WTC11 (cell line): ENCODE data around the gene PCDH9. TPM values are rescaled to one million over a fixed set of nuclear protein-coding genes. Genes with fewer than 3 reads are reported as not detected.

Experiments
- ATAC-seq: fragments of 200-7000 bp; cut with Tn5 transposase; 2 replicates; pipeline ENCODE4 v1.10.0; 2021; ENCODE audit warnings: mild to moderate bottlenecking, moderate library complexity
- CTCF ChIA-PET: fragments of 300-600 bp; sonication (Branson Sonifier 250); formaldehyde crosslinking; loops from one replicate; lab custom pipeline; 2021; ENCODE audit warnings: antibody characterized with exemption; lab: Charles Lee
- POLR2A ChIA-PET: fragments of 350-600 bp; sonication (Branson Sonifier 250); formaldehyde crosslinking; loops from one replicate; lab custom pipeline; 2021; ENCODE audit warnings: antibody characterized with exemption; lab: Charles Lee
- DNase-seq: peaks from one replicate; pipeline ENCODE4 v3.0.0; 2021; ENCODE audit warnings: low spot score
- H3K27ac Mint-ChIP-seq: 2 replicates; pipeline ENCODE4 v1.8.0; 2021; ENCODE audit warnings: mixed read lengths
- H3K27me3 Mint-ChIP-seq: 2 replicates; pipeline ENCODE4 v1.8.0; 2021; ENCODE audit warnings: low read depth, mild to moderate bottlenecking, moderate library complexity, mixed read lengths
- H3K36me3 Mint-ChIP-seq: 2 replicates; pipeline ENCODE4 v1.8.0; 2021; ENCODE audit warnings: mixed read lengths
- H3K4me1 Mint-ChIP-seq: 2 replicates; pipeline ENCODE4 v1.8.0; 2022; ENCODE audit warnings: mixed read lengths
- H3K4me3 Mint-ChIP-seq: 2 replicates; pipeline ENCODE4 v1.8.0; 2021; ENCODE audit warnings: mild to moderate bottlenecking, moderate library complexity, mixed read lengths
- H3K9me3 Mint-ChIP-seq: 2 replicates; pipeline ENCODE4 v1.8.0; 2021; ENCODE audit warnings: mixed read lengths
- ATF1 ChIP-seq: sonication (generic); formaldehyde crosslinking; IDR thresholded peaks from 2 replicates; pipeline ENCODE4 v1.8.1; 2023; ENCODE audit warnings: mild to moderate bottlenecking, moderate library complexity, missing genetic modification reagents
- CBFB ChIP-seq: sonication (generic); formaldehyde crosslinking; IDR thresholded peaks from 2 replicates; pipeline ENCODE4 v1.8.1; 2022; ENCODE audit warnings: mild to moderate bottlenecking, low read depth, missing genetic modification reagents
- CREB1 ChIP-seq: sonication (generic); formaldehyde crosslinking; IDR thresholded peaks from 2 replicates; pipeline ENCODE4 v1.8.0; 2023; ENCODE audit warnings: mild to moderate bottlenecking, missing genetic modification reagents
- CREM ChIP-seq: sonication (generic); formaldehyde crosslinking; IDR thresholded peaks from 2 replicates; pipeline ENCODE4 v1.8.1; 2022; ENCODE audit warnings: mild to moderate bottlenecking, missing genetic modification reagents, moderate library complexity
- ELF4 ChIP-seq: sonication (generic); formaldehyde crosslinking; IDR thresholded peaks from 2 replicates; pipeline ENCODE4 v1.8.1; 2022; ENCODE audit warnings: low read depth, mild to moderate bottlenecking, moderate library complexity, missing genetic modification reagents
- FOXK1 ChIP-seq: sonication (generic); formaldehyde crosslinking; IDR thresholded peaks from 2 replicates; pipeline ENCODE4 v1.8.0; 2022; ENCODE audit warnings: mild to moderate bottlenecking, moderate library complexity, missing genetic modification reagents
- FOXP1 ChIP-seq: sonication (generic); formaldehyde crosslinking; IDR thresholded peaks from 2 replicates; pipeline ENCODE4 v1.8.0; 2022; ENCODE audit warnings: missing genetic modification reagents, mild to moderate bottlenecking, moderate library complexity, borderline replicate concordance
- GRHL2 ChIP-seq: fragments of 250-450 bp; sonication (Bioruptor Pico); IDR thresholded peaks from 2 replicates; pipeline ENCODE4 v1.8.0; 2022; ENCODE audit warnings: mild to moderate bottlenecking, moderate library complexity; ENCODE audit not compliant: insufficient replicate concordance, severe bottlenecking
- HMGA2 ChIP-seq: fragments of 250-450 bp; sonication (Bioruptor Pico); IDR thresholded peaks from 2 replicates; pipeline ENCODE4 v1.4.0; 2021; ENCODE audit warnings: mild to moderate bottlenecking, moderate library complexity
- JUN ChIP-seq: sonication (generic); formaldehyde crosslinking; IDR thresholded peaks from 2 replicates; pipeline ENCODE4 v1.8.0; 2023; ENCODE audit warnings: mild to moderate bottlenecking, missing genetic modification reagents
- NR3C1 ChIP-seq: sonication (generic); formaldehyde crosslinking; conservative IDR thresholded peaks from 2 replicates; pipeline ENCODE4 v1.8.1; 2023; ENCODE audit warnings: low read depth, mild to moderate bottlenecking, missing genetic modification reagents
- OVOL2 ChIP-seq: fragments of 250-450 bp; sonication (Bioruptor Pico); IDR thresholded peaks from 2 replicates; pipeline ENCODE4 v1.9.0; 2021; ENCODE audit warnings: mild to moderate bottlenecking, borderline replicate concordance
- PRRX2 ChIP-seq: fragments of 250-450 bp; sonication (Bioruptor Pico); IDR thresholded peaks from 2 replicates; pipeline ENCODE4 v1.8.0; 2021; ENCODE audit warnings: mild to moderate bottlenecking
- RELA ChIP-seq: sonication (generic); formaldehyde crosslinking; IDR thresholded peaks from 2 replicates; pipeline ENCODE4 v1.8.1; 2022; ENCODE audit warnings: missing genetic modification reagents, mild to moderate bottlenecking, borderline replicate concordance
- ZNF121 ChIP-seq: sonication (generic); formaldehyde crosslinking; IDR thresholded peaks from 2 replicates; pipeline ENCODE4 v1.8.0; 2023; ENCODE audit warnings: missing genetic modification reagents
- total RNA-seq: library from RNA; stranded (reverse); gene quantifications from 3 replicates; pipeline ENCODE4 v1.2.3, GENCODE V29; 2021
- TF ChIP-seq, protein P1 (sequence below): fragments of 250-450 bp; sonication (Bioruptor Pico); IDR thresholded peaks from 2 replicates; pipeline ENCODE4 v1.9.0; 2021; ENCODE audit warnings: mild to moderate bottlenecking, borderline replicate concordance
- TF ChIP-seq, protein P2 (sequence below): sonication (generic); formaldehyde crosslinking; conservative IDR thresholded peaks from 2 replicates; pipeline ENCODE4 v1.8.1; 2022; ENCODE audit warnings: mild to moderate bottlenecking, missing genetic modification reagents
- TF ChIP-seq, protein P3 (sequence below): sonication (generic); formaldehyde crosslinking; IDR thresholded peaks from 2 replicates; pipeline ENCODE4 v1.8.1; 2022; ENCODE audit warnings: low read depth, mild to moderate bottlenecking, moderate library complexity, missing genetic modification reagents, borderline replicate concordance
- TF ChIP-seq, protein P4 (sequence below): sonication (generic); formaldehyde crosslinking; IDR thresholded peaks from 2 replicates; pipeline ENCODE4 v1.8.1; 2022; ENCODE audit warnings: mild to moderate bottlenecking, missing genetic modification reagents, moderate library complexity, borderline replicate concordance
- TF ChIP-seq, protein P5 (sequence below): sonication (generic); formaldehyde crosslinking; IDR thresholded peaks from 2 replicates; pipeline ENCODE4 v1.8.0; 2022; ENCODE audit warnings: mild to moderate bottlenecking, missing genetic modification reagents
- TF ChIP-seq, protein P6 (sequence below): sonication (generic); formaldehyde crosslinking; IDR thresholded peaks from 2 replicates; pipeline ENCODE4 v1.8.1; 2023; ENCODE audit warnings: mild to moderate bottlenecking, moderate library complexity, missing genetic modification reagents
- TF ChIP-seq, protein P7 (sequence below): fragments of 200-600 bp; IDR thresholded peaks from 2 replicates; pipeline ENCODE4 v1.8.0; 2022; ENCODE audit warnings: antibody characterized with exemption
- TF ChIP-seq, protein P8 (sequence below): sonication (generic); formaldehyde crosslinking; IDR thresholded peaks from 2 replicates; pipeline ENCODE4 v1.8.0; 2023; ENCODE audit warnings: missing genetic modification reagents

The PCDH9 gene
- total RNA-seq, 1 experiment from 2014 or later = 0.48 TPM

DNA sequence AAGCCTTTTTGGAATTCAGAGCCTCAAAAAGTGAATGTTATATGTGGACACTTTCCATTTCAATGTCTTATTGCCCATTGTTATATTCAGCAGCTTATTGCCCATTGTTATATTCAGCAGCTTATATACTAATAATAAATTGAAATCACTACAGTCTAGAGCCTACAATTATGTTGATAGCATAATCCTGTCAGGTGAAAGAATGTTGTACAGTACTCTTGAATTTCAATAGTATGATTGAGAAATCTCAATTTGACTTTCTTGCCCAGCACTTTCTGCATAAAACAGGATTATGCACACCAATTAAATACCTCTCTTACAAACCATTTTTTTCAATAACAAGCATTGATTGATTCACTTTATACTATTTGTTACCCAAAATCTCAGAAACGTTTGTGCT is 260.8 kb downstream of the PCDH9 start (continued):
- TF ChIP-seq, protein P1, sequence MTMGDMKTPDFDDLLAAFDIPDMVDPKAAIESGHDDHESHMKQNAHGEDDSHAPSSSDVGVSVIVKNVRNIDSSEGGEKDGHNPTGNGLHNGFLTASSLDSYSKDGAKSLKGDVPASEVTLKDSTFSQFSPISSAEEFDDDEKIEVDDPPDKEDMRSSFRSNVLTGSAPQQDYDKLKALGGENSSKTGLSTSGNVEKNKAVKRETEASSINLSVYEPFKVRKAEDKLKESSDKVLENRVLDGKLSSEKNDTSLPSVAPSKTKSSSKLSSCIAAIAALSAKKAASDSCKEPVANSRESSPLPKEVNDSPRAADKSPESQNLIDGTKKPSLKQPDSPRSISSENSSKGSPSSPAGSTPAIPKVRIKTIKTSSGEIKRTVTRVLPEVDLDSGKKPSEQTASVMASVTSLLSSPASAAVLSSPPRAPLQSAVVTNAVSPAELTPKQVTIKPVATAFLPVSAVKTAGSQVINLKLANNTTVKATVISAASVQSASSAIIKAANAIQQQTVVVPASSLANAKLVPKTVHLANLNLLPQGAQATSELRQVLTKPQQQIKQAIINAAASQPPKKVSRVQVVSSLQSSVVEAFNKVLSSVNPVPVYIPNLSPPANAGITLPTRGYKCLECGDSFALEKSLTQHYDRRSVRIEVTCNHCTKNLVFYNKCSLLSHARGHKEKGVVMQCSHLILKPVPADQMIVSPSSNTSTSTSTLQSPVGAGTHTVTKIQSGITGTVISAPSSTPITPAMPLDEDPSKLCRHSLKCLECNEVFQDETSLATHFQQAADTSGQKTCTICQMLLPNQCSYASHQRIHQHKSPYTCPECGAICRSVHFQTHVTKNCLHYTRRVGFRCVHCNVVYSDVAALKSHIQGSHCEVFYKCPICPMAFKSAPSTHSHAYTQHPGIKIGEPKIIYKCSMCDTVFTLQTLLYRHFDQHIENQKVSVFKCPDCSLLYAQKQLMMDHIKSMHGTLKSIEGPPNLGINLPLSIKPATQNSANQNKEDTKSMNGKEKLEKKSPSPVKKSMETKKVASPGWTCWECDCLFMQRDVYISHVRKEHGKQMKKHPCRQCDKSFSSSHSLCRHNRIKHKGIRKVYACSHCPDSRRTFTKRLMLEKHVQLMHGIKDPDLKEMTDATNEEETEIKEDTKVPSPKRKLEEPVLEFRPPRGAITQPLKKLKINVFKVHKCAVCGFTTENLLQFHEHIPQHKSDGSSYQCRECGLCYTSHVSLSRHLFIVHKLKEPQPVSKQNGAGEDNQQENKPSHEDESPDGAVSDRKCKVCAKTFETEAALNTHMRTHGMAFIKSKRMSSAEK (CRISPR knock-in tag) = no peak
- TF ChIP-seq CBFB = no peak
- TF ChIP-seq, protein P2, sequence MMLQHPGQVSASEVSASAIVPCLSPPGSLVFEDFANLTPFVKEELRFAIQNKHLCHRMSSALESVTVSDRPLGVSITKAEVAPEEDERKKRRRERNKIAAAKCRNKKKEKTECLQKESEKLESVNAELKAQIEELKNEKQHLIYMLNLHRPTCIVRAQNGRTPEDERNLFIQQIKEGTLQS = no peak
- TF ChIP-seq PRRX2 (CRISPR knock-in tag) = no peak
- TF ChIP-seq JUN (CRISPR knock-in tag) = no peak
- TF ChIP-seq, protein P3, sequence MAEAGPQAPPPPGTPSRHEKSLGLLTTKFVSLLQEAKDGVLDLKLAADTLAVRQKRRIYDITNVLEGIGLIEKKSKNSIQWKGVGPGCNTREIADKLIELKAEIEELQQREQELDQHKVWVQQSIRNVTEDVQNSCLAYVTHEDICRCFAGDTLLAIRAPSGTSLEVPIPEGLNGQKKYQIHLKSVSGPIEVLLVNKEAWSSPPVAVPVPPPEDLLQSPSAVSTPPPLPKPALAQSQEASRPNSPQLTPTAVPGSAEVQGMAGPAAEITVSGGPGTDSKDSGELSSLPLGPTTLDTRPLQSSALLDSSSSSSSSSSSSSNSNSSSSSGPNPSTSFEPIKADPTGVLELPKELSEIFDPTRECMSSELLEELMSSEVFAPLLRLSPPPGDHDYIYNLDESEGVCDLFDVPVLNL = no peak
- no peak for TF ChIP-seq FOXP1
- TF ChIP-seq, protein P4, sequence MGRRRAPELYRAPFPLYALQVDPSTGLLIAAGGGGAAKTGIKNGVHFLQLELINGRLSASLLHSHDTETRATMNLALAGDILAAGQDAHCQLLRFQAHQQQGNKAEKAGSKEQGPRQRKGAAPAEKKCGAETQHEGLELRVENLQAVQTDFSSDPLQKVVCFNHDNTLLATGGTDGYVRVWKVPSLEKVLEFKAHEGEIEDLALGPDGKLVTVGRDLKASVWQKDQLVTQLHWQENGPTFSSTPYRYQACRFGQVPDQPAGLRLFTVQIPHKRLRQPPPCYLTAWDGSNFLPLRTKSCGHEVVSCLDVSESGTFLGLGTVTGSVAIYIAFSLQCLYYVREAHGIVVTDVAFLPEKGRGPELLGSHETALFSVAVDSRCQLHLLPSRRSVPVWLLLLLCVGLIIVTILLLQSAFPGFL (CRISPR knock-in tag) = no peak
- TF ChIP-seq, all 79 proteins: peak for 0

DNA sequence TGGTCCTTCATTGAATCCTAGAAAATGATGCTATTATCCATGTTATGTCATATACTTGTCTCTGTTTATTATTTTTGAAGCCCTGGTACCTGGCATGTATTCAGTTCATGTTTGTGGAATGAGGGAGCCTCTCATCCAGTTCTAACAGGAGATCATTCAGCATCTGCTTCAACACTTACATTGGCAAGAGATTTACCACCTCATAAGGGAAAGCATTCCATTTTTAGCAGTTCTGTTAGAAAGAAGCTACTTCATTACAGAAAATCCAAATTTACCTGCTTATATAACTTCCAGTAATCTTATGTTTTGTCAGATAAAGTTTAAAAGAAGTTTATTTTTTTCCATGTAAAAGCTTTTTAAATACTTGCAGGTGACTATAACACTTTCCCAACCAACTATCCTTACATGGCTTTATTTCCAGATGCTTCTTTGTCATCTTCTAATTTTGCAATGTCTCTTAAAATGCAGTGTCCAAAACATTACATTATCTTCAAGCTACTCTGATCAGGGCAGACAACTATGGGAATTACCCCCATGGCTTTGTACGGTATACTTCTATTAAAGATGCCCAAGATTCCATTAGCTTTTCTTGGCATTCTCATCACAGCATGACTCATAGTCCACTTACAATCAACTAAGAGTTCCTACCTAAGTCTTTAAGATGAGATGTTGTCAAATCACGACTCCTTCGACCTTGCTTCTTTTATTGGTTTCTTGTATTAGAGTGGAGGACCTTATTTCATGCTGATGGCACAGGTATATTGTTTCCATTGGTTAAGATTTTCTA is 262.1 kb downstream of the PCDH9 start:
- POLR2A ChIA-PET = no interaction called here
- H3K9me3 Mint-ChIP-seq = peaks cover 1% of the 10 kb centered on the region; the same call in 1 of the 2 replicates
- no peak for ATAC-seq
- H3K27me3 Mint-ChIP-seq = no peaks in the 10 kb centered on the region
- CTCF ChIA-PET = interaction anchor here (1.6 kb wide), 1 partner anchor 26 kb away, joined by 4 read pairs; no protein-coding TSS in a partner anchor
- H3K4me1 Mint-ChIP-seq = peaks cover 9% of the 10 kb centered on the region
- H3K36me3 Mint-ChIP-seq = no peaks in the 10 kb centered on the region
- no peak overlapping the region for H3K27ac Mint-ChIP-seq
- no peak overlapping the region for H3K4me3 Mint-ChIP-seq
- no peak for DNase-seq
- TF ChIP-seq RELA (no peak), NR3C1 (CRISPR knock-in tag) (no peak), ATF1 (no peak), HMGA2 (CRISPR knock-in tag) (no peak), FOXK1 (CRISPR knock-in tag) (no peak), JUN (CRISPR knock-in tag) (no peak), GRHL2 (CRISPR knock-in tag) (no peak), ELF4 (no peak), ZNF121 (CRISPR knock-in tag) (no peak), OVOL2 (CRISPR knock-in tag) (no peak), CREB1 (no peak), CREM (no peak)
- TF ChIP-seq, protein P5, sequence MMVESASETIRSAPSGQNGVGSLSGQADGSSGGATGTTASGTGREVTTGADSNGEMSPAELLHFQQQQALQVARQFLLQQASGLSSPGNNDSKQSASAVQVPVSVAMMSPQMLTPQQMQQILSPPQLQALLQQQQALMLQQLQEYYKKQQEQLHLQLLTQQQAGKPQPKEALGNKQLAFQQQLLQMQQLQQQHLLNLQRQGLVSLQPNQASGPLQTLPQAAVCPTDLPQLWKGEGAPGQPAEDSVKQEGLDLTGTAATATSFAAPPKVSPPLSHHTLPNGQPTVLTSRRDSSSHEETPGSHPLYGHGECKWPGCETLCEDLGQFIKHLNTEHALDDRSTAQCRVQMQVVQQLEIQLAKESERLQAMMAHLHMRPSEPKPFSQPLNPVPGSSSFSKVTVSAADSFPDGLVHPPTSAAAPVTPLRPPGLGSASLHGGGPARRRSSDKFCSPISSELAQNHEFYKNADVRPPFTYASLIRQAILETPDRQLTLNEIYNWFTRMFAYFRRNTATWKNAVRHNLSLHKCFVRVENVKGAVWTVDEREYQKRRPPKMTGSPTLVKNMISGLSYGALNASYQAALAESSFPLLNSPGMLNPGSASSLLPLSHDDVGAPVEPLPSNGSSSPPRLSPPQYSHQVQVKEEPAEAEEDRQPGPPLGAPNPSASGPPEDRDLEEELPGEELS (CRISPR knock-in tag) = no peak
- TF ChIP-seq, protein P6, sequence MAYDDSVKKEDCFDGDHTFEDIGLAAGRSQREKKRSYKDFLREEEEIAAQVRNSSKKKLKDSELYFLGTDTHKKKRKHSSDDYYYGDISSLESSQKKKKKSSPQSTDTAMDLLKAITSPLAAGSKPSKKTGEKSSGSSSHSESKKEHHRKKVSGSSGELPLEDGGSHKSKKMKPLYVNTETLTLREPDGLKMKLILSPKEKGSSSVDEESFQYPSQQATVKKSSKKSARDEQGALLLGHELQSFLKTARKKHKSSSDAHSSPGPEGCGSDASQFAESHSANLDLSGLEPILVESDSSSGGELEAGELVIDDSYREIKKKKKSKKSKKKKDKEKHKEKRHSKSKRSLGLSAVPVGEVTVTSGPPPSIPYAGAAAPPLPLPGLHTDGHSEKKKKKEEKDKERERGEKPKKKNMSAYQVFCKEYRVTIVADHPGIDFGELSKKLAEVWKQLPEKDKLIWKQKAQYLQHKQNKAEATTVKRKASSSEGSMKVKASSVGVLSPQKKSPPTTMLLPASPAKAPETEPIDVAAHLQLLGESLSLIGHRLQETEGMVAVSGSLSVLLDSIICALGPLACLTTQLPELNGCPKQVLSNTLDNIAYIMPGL (CRISPR knock-in tag) = no peak
- TF ChIP-seq, protein P7, sequence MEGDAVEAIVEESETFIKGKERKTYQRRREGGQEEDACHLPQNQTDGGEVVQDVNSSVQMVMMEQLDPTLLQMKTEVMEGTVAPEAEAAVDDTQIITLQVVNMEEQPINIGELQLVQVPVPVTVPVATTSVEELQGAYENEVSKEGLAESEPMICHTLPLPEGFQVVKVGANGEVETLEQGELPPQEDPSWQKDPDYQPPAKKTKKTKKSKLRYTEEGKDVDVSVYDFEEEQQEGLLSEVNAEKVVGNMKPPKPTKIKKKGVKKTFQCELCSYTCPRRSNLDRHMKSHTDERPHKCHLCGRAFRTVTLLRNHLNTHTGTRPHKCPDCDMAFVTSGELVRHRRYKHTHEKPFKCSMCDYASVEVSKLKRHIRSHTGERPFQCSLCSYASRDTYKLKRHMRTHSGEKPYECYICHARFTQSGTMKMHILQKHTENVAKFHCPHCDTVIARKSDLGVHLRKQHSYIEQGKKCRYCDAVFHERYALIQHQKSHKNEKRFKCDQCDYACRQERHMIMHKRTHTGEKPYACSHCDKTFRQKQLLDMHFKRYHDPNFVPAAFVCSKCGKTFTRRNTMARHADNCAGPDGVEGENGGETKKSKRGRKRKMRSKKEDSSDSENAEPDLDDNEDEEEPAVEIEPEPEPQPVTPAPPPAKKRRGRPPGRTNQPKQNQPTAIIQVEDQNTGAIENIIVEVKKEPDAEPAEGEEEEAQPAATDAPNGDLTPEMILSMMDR = no peak
- TF ChIP-seq, protein P8, sequence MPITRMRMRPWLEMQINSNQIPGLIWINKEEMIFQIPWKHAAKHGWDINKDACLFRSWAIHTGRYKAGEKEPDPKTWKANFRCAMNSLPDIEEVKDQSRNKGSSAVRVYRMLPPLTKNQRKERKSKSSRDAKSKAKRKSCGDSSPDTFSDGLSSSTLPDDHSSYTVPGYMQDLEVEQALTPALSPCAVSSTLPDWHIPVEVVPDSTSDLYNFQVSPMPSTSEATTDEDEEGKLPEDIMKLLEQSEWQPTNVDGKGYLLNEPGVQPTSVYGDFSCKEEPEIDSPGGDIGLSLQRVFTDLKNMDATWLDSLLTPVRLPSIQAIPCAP (CRISPR knock-in tag) = no peak
